Caco-2 (cell line): ENCODE measurements around the gene CAPN3. TPM values are rescaled to one million over a fixed set of nuclear protein-coding genes. Genes with fewer than 3 reads are reported as not detected.

Source experiments
- BruUV-seq: library from RNA; stranded (reverse); fragments of 400-500 nt; replicated peaks from 2 replicates; lab custom pipeline; 2021; lab: Mats Ljungman, UMichigan
- CTCF ChIA-PET: fragments of 300-600 bp; sonication (Branson Sonifier 250); formaldehyde crosslinking; loops from one replicate; lab custom pipeline; 2022; ENCODE audit warnings: antibody characterized with exemption; lab: Charles Lee
- POLR2A ChIA-PET: fragments of 300-600 bp; sonication (Branson Sonifier 250); formaldehyde crosslinking; loops from one replicate; lab custom pipeline; 2022; ENCODE audit warnings: antibody characterized with exemption; lab: Charles Lee
- DNase-seq, 2 experiments: peaks; one replicate each; pipeline versions ENCODE4 v3.0.0 to v3.0.0-alpha.2; 2020 to 2022
- H3K27me3 ChIP-seq: replicated peaks from 2 replicates; pipeline ENCODE4 v1.6.0; 2011; ENCODE audit warnings: low read length; ENCODE audit not compliant: control insufficient read depth, insufficient read depth
- H3K36me3 ChIP-seq: 2 replicates; pipeline ENCODE4 v1.5.1; 2011; ENCODE audit warnings: low read length; ENCODE audit not compliant: control insufficient read depth, insufficient read depth
- H3K4me1 ChIP-seq: fragments of 250-450 bp; sonication (Bioruptor Pico); 2 replicates; pipeline ENCODE4 v1.5.1; 2020; ENCODE audit warnings: mild to moderate bottlenecking
- H3K4me3 ChIP-seq: 2 replicates; pipeline ENCODE4 v1.5.1; 2011; ENCODE audit warnings: low read depth, mild to moderate bottlenecking, control low read depth, low read length
- H3K9me3 ChIP-seq: fragments of 250-450 bp; sonication (Bioruptor Pico); 2 replicates; pipeline ENCODE4 v1.5.1; 2020; ENCODE audit warnings: mild to moderate bottlenecking, moderate library complexity
- H3K27ac Mint-ChIP-seq: one replicate; pipeline ENCODE4 v1.8.0; 2022; ENCODE audit warnings: mixed read lengths; ENCODE audit not compliant: unreplicated experiment
- H3K27me3 Mint-ChIP-seq: one replicate; pipeline ENCODE4 v1.8.0; 2022; ENCODE audit warnings: mixed read lengths; ENCODE audit not compliant: insufficient read depth, unreplicated experiment
- H3K36me3 Mint-ChIP-seq: one replicate; pipeline ENCODE4 v1.8.0; 2022; ENCODE audit warnings: mild to moderate bottlenecking, mixed read lengths; ENCODE audit not compliant: insufficient read depth, unreplicated experiment
- H3K4me1 Mint-ChIP-seq: one replicate; pipeline ENCODE4 v1.8.0; 2022; ENCODE audit warnings: low read depth, mixed read lengths; ENCODE audit not compliant: unreplicated experiment
- H3K4me3 Mint-ChIP-seq: one replicate; pipeline ENCODE4 v1.8.0; 2022; ENCODE audit warnings: mild to moderate bottlenecking, moderate library complexity, mixed read lengths; ENCODE audit not compliant: unreplicated experiment
- H3K9me3 Mint-ChIP-seq: one replicate; pipeline ENCODE4 v1.8.0; 2022; ENCODE audit warnings: mixed read lengths; ENCODE audit not compliant: unreplicated experiment
- intact Hi-C: fragments of 100-400 bp; cut with micrococcal nuclease; formaldehyde crosslinking; loops from one replicate; pipeline ENCODE4 v1.10.0; 2022; ENCODE audit not compliant: unreplicated experiment
- total RNA-seq: library from RNA; stranded (reverse); gene quantifications from 2 replicates; pipeline ENCODE4 v1.2.3, GENCODE V29; 2022
- TF ChIP-seq, protein P1 (sequence below), 2 experiments: fragments of 200-600 bp in 1 of 2; IDR thresholded peaks; 1 replicate in 1 of 2; 2 replicates in 1 of 2; pipeline versions ENCODE4 v1.5.1 to v1.8.0; 2011 to 2022; ENCODE audit warnings: antibody characterized with exemption in 1 of 2, control low read depth in 1 of 2, inconsistent platforms in 1 of 2, low read depth in 1 of 2, low read length in 1 of 2, mild to moderate bottlenecking in 1 of 2, moderate library complexity in 1 of 2; ENCODE audit not compliant: insufficient read depth in 1 of 2, severe bottlenecking in 1 of 2, unreplicated experiment in 1 of 2

Gene CAPN3
- total RNA-seq, 1 experiment from 2014 or later = 0.66 TPM

- Histone ChIP-seq H3K4me1 (no peaks in the 10 kb centered on the region), H3K4me3 (no peak overlapping the region), H3K27me3 (no peaks in the 10 kb centered on the region), H3K36me3 (0 out of 2 replicates have a peak, but pooled peaks cover 1% of the 10 kb centered on the region), H3K9me3 (no peaks in the 10 kb centered on the region)
- H3K4me3 Mint-ChIP-seq = no peak overlapping the region
- H3K27me3 Mint-ChIP-seq = no peaks in the 10 kb centered on the region
- DNase-seq = no peak
- H3K4me1 Mint-ChIP-seq = no peaks in the 10 kb centered on the region
- POLR2A ChIA-PET = no interaction called here
- CTCF ChIA-PET = no interaction called here
- BruUV-seq = no TSS peak
- no peaks in the 10 kb centered on the region for H3K9me3 Mint-ChIP-seq
- peaks cover 61% of the 10 kb centered on the region for H3K36me3 Mint-ChIP-seq
- no peak overlapping the region for H3K27ac Mint-ChIP-seq
- intact Hi-C loops = no loop called here
- TF ChIP-seq, protein P1, sequence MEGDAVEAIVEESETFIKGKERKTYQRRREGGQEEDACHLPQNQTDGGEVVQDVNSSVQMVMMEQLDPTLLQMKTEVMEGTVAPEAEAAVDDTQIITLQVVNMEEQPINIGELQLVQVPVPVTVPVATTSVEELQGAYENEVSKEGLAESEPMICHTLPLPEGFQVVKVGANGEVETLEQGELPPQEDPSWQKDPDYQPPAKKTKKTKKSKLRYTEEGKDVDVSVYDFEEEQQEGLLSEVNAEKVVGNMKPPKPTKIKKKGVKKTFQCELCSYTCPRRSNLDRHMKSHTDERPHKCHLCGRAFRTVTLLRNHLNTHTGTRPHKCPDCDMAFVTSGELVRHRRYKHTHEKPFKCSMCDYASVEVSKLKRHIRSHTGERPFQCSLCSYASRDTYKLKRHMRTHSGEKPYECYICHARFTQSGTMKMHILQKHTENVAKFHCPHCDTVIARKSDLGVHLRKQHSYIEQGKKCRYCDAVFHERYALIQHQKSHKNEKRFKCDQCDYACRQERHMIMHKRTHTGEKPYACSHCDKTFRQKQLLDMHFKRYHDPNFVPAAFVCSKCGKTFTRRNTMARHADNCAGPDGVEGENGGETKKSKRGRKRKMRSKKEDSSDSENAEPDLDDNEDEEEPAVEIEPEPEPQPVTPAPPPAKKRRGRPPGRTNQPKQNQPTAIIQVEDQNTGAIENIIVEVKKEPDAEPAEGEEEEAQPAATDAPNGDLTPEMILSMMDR (IDR thresholded peaks at IDR 0.05; ENCODE audit: insufficient read depth in 1 of 2, low read depth in 1 of 2, low read length in 1 of 2, severe bottlenecking in 1 of 2, unreplicated experiment in 1 of 2) = no peak
Observed at GRCh38 chr15:42427429-42428223, 68.3 kb downstream of the CAPN3 start.

- BruUV-seq = no TSS peak
- H3K27me3 ChIP-seq = no peaks in the 10 kb centered on the region
- Mint-ChIP-seq H3K36me3 (peaks cover 50% of the 10 kb centered on the region), H3K4me1 (no peaks in the 10 kb centered on the region), H3K27ac (no peak overlapping the region), H3K27me3 (no peaks in the 10 kb centered on the region), H3K4me3 (no peak overlapping the region), H3K9me3 (no peaks in the 10 kb centered on the region)
- H3K4me3 ChIP-seq = no peak overlapping the region
- CTCF ChIA-PET = no interaction called here
- POLR2A ChIA-PET = no interaction called here
- H3K36me3 ChIP-seq = no peaks in the 10 kb centered on the region
- TF ChIP-seq, protein P1 (IDR thresholded peaks at IDR 0.05; ENCODE audit: insufficient read depth in 1 of 2, low read depth in 1 of 2, low read length in 1 of 2, severe bottlenecking in 1 of 2, unreplicated experiment in 1 of 2) = no peak
- no peak for DNase-seq
- H3K4me1 ChIP-seq = no peaks in the 10 kb centered on the region
- H3K9me3 ChIP-seq = no peaks in the 10 kb centered on the region
- intact Hi-C loops = no loop called here
Observed at GRCh38 chr15:42444415-42445063, 85.2 kb downstream of the CAPN3 start.

DNA sequence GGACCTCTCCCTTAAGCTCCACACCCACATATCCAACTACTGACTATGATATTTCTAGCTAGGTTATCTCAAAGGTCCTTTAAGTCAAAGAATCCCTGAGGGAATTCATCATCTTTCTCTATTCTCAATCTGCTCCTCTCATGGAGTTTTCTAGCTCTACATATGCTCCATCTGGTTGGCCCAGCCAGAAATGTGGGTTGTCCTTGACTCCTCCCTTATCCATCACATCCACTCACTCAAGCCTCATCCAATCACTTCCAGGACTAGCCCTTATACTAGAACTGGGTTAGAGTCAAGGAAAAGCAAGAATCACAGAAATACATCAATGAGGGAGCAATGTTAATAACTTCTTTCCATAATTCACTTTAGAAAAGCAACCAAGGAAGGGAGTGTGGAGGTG is 86.2 kb downstream of the CAPN3 start:
- DNase-seq = no peak
- Histone ChIP-seq H3K4me3 (no peak overlapping the region), H3K36me3 (no peaks in the 10 kb centered on the region), H3K9me3 (no peaks in the 10 kb centered on the region), H3K4me1 (no peaks in the 10 kb centered on the region), H3K27me3 (no peaks in the 10 kb centered on the region)
- Mint-ChIP-seq H3K4me1 (no peaks in the 10 kb centered on the region), H3K27ac (no peak overlapping the region), H3K27me3 (no peaks in the 10 kb centered on the region), H3K9me3 (no peaks in the 10 kb centered on the region), H3K36me3 (peaks cover 53% of the 10 kb centered on the region), H3K4me3 (no peak overlapping the region)
- TF ChIP-seq, protein P1 (IDR thresholded peaks at IDR 0.05; ENCODE audit: insufficient read depth in 1 of 2, low read depth in 1 of 2, low read length in 1 of 2, severe bottlenecking in 1 of 2, unreplicated experiment in 1 of 2) = no peak
- ChIA-PET CTCF (no interaction called here), POLR2A (no interaction called here)
- intact Hi-C loops = no loop called here
- BruUV-seq = no TSS peak
